Neural cell (in vitro differentiated cells): Measurements from ENCODE around the gene JCHAIN.

Experiments
- CTCF ChIP-seq: fragments of 450-650 bp; IDR thresholded peaks from 2 replicates; pipeline ENCODE4 v1.5.1; 2014; ENCODE audit warnings: antibody characterized with exemption, mild to moderate bottlenecking, moderate library complexity; ENCODE audit not compliant: poor library complexity, severe bottlenecking
- MXI1 ChIP-seq: fragments of 450-650 bp; conservative IDR thresholded peaks from 2 replicates; pipeline ENCODE4 v1.6.1; 2014; ENCODE audit warnings: antibody characterized with exemption, mild to moderate bottlenecking; ENCODE audit not compliant: poor library complexity, severe bottlenecking

- TF ChIP-seq MXI1 (no peak), CTCF (no peak)
These were observed 6.2 kb downstream of the JCHAIN start for GRCh38 chr4:70660106-70660505.
